ENCODE data around the gene OSBPL10.
"Not testable (repeated sequence)": the region's sequence is repeated elsewhere in the genome, so short reads cannot be mapped to it uniquely, and the experiment has no call there.

The OSBPL10 gene

DNA sequence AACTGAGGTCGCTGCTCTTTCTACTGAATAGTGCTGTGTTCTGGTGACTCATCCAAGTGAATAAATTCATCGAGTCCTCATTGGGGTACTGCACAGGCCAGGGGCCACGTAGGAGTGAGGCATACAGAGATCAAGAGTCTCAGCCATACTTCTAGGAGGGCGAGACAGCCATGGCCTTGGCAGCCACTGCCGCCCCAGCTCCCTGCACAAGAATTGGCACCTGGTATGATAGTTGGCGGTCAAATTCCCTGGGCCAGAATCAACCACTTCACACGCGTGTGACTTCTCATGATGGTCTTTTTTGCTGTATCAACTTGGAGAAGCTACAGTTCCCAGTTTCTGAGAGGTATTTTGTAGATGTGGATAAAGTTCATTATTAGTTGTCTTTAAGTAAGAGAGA, 161.6 kb downstream of the OSBPL10 start:
- no peak for DNase-seq (ENCODE audit: low read depth in 2 of 2, low spot score in 1 of 2)

DNA sequence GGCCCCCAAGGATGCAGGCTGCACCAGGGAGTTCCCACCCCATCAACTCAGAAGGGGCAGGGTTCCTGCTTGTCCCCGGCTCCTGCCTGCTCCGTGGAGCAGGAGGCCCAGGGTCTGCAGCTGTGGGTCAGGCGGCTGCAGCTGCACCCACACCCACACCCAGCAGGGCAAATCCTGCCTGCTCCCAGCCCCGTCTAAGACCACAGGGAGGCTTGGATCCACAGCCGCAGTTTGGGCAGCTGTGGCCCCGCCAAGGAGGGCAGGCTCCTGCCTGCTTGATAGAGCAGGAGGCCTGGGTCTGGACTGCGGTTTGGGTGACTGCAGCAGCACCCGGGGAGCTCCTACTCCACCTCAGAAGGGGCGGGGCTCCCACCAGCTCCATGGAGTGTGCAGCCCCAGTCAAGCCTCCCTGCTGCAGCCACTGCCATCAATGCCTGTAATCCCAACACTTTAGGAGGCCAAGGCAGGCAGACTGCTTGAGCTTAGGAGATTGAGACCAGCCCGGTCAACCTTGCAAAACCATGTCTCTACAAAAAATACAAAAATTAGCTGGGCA, 163.6 kb downstream of the OSBPL10 start:
- no peak for DNase-seq (ENCODE audit: low read depth in 2 of 2, low spot score in 1 of 2)

DNA sequence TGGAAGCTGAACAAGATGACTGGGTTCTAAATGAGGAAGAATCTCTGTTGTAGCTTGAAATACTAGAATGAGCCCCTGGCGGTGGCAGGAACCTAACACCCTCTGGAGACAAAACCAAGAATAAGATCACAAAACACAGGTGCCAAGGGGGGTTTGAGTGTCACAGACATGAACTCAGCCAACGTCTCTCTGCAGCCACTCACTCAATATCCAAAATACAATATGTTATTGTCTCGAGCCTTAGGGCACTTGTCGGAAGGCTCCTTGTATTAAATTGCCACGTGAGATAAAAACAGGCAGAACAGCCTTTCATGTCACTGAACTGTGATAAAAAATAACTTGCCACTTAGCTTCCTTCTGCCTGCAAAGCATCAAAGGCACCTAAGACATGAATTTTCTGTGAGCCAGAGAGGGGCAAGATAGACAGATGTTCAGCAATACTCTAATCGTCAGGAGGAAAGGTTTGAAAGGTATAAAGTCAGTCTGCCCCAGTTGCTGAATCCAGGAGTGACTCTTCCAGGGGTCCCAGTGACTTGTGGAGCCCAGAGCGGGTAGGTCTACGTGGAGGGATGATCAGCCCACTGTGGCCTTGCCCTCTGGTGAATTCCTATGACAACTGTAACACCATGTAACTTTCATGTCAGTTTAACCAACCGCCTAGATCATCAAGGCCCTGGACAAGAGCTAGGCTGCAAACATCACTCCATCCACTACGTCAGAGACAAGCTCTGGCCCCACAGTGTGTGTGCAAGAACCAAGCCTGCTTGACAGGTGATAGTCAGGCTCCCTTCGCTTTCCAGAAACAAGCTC, 165.2 kb downstream of the OSBPL10 start:
- DNase-seq (ENCODE audit: low read depth in 2 of 2, low spot score in 1 of 2) = no peak

DNA sequence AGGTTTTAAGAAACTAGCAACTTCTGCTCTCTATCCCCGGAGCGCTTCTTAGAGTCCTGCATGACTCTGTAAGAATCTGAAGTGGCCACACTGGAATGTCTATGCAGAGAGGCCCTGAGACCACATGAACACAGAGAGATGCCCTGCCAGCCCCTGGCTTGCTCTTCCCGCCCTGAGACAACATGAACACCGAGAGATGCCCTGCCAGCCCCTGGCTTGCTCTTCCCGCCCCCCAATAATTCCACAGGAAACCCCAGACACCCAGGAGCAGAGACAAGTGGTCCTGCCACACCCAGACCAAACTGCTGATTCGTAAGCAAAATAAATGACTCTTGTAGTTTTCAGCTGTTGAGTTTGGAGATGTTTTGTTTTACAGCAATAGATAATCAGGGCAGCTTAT, 166.1 kb downstream of the OSBPL10 start:
- DNase-seq (ENCODE audit: low read depth in 2 of 2, low spot score in 1 of 2) = no peak

DNA sequence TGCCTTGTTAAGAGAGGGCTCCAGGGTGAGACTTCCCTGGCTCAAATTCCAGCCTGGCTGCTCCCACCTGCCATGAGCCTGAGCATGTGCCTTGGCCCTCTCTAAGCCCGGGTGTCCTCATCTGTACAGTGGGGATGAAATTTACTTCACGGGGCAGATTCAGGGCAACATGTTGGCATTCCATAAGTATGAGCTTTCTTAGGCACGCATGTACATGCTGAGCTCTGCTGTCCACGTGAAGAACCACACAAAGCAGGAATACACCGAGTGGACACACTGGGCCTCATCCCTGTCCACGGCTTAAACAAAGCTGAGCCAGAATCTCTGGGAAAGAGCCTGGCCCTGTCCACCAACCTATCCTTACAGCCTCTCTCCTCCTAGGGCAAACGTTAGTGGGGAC, 167.4 kb downstream of the OSBPL10 start:
- no peak for DNase-seq (ENCODE audit: low read depth in 2 of 2, low spot score in 1 of 2)

DNA sequence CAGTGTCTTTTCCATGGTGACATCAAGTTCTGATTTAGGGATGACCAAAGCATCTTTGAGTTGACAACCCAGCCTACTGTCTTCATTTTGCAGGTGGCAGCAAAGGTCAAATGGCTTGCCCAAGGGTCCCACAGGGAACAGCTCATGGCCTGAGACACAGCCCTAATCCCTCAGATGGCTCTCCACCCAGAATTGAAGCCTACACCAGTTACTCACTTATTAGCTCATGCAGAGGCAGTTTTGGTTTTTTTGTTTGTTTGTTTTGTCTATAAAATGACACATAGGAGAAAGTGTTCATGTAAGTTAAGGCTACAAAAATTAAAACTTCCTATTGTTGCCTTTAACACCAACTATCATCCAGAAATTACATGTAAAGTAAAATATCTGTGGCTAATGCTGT, 167.9 kb downstream of the OSBPL10 start:
- no peak for DNase-seq (ENCODE audit: low read depth in 2 of 2, low spot score in 1 of 2)

DNA sequence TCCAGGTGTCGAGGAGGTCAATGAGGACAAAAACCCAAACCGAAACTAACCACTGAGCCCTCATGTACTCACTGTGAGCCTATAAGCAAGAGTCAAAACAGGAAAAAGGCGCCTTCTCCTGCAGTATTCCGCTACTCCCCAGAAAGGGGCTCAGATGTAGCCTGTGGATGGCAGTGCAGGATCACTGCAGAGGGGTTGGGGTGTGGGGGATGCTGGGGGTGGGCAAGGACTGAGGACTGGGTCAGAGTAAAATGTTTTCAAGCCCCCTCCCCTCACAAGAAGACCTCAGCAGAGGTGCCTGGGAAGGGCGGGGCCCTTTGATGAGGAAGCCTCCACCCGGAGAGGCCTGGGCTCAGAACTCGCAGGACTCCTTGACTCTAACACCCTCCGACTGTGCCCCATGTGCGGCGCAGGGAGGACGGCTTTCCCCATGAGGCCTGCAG, 170.1 kb downstream of the OSBPL10 start:
- DNase-seq (ENCODE audit: low read depth in 2 of 2, low spot score in 1 of 2) = no peak

DNA sequence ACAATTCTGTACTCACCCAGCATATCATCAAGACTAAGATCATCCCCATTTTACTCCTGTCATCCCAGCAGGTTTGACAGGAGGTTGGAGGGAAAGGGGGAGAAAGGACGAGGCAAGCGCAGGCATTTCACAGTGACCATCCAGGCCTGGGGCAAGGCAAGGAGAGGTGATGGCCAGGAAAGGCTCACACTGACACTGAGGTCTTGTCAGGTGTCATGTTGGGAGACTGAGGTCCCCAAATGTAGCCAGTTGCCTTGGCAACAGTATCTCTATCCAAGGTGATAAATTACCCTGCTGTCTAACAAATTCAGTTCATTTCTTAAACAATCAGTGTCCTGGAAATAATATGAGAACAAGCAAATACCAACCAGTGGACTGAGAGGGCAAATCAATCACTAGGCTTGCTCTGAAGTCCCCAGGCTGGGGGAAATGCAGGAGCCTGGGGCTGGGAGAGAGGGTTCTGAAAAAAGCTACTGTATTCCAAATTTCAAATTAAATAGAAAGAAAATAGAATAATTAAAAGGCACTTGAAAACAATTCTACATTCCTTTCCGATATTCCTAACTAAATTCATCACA, 172.8 kb downstream of the OSBPL10 start:
- DNase-seq (ENCODE audit: low read depth in 2 of 2, low spot score in 1 of 2) = no peak

DNA sequence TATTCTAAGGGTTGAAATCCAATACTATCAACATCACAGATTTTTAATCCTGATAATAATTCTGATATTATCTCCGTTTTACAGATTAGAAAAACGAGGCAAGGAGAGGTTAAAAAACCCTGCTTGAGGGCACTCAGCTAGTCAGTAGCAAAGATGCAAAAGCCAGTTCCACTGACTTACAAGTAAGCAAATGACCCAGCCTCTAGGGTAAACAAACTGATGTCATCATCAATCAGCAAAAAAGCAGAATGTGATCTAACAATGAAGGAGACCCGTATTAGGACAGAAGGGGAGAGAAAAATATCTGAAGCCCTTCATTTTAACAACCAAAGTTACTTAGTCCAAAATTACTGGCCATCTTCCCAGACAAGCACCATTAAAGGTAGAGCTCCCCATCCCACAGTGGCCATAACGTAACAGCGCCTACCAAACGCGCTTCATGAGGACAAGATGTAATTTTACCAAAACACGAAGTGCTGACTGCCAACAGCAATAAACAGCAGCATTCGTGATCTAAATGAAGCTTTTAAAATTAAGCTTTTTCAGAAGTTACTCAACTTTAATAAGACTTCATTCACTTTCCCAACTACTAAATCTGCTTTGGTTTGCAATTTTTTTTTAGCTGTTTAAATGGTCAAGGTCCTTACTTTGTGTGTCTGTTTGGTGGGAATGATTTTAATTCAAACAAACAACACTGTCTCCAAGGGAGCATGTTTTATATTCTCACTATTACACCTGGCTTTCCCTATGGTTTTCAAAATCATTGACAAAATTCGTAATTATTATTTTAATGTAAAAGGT, 176.6 kb downstream of the OSBPL10 start:
- DNase-seq (ENCODE audit: low read depth in 2 of 2, low spot score in 1 of 2) = no peak

DNA sequence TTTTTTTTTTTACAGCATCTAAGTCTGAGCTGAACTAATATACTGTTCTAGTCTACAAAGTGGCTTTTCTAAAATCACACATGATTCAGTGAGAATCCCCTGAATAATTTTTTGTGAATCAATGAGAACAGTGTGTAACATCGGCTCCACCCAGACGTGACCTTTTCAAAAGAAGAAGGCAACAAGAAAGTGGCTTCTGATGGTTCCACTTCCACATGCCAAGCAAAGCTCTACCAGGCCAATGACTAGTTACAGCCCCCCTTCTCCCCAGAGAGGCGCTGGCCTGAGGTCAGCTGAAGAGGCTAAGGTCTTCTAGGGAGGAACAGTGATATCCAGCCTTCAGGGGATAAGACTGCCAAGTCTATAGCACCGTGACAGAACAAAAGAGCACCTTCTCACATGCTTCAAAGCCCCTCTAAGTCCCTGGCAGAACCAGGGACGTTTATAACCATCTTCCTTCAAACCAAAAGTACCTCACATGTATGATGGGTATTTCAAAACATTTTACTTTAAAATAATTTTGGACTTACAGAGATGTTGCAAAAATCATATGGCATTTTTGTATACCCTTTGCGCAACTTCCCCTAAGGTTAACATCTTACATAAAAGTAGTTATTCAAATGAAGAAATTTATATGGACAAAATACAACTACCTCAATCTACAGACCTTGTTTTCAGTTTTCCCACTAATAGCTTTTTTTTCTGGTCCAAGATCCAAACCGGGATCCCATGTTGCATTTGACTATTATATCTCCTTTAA, 177.9 kb downstream of the OSBPL10 start:
- DNase-seq (ENCODE audit: low read depth in 2 of 2, low spot score in 1 of 2) = no peak

DNA sequence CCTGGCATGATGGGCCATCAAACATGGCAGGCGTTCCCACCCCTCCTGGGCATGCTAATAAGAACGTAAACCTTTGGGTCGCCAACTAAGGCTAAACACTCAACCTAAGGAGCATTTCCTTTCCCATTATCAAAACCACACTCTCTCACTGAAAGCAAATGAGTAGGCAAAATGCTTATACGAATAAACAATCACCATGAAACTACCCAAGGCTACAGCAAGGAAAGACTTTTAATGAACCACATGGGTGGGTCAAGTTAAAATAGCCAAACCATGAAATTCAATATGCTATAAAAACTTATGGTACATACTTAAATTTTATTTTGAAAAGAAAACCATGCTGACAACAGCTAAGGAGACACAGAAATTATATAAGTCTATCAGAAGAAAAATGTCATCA, 180.6 kb downstream of the OSBPL10 start:
- no peak for DNase-seq (ENCODE audit: low read depth in 2 of 2, low spot score in 1 of 2)

DNA sequence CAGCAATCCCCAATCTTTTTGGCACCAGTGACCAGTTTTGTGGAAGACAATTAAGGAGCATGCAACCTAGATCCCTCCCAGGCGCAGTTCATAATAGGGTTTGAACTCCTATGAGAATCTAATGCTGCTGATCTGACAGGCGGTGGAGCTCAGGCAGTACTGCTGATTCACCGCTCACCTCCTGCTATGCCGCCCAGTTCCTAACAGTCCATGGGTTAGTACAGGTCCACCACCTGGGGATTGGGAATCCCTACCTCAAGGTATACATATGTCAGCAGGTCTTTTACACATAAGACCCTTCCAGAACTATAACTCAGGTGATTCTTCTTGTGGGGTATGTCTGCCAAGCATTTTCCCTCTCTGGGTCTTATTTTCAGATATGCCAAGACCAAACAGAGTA, 182.2 kb downstream of the OSBPL10 start:
- no peak for DNase-seq (ENCODE audit: low read depth in 2 of 2, low spot score in 1 of 2)

DNA sequence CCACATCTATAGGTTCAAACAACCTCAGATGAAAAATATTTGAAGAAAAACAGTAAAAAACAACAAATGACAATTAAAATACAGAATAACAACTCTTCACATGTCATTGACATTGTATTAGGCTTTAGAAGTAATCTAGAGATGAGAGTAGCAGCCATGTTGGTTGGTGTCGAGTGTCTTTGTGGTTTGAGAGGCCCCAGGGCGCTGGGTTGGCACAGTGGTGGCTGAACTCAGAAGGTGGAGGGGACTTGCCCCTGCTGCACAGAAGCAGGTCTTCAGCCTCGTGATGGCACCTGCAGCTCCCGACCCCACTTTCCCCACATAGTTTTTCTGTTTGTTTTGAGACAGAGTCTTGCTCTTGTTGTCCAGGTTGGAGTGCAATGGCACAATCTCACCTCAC, 187.2 kb downstream of the OSBPL10 start:
- DNase-seq (ENCODE audit: low read depth in 2 of 2, low spot score in 1 of 2) = no peak

DNA sequence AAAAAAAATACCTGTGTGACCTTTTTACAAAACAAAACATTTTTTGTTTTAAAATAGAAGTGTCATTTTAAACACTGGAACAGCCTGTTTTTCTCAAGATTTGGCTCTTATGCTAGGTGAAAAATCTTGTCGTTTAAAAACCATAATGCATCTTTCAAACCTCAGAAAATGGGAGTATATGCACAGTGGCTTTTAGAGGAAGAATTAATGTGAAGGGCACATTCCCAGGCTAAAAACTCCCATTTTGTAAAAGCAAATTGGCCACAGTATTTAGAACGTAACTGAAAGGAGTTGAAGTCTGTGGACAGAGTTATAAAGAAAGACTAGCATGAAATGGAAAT, 190.0 kb downstream of the OSBPL10 start:
- DNase-seq (ENCODE audit: low read depth in 2 of 2, low spot score in 1 of 2) = no peak

DNA sequence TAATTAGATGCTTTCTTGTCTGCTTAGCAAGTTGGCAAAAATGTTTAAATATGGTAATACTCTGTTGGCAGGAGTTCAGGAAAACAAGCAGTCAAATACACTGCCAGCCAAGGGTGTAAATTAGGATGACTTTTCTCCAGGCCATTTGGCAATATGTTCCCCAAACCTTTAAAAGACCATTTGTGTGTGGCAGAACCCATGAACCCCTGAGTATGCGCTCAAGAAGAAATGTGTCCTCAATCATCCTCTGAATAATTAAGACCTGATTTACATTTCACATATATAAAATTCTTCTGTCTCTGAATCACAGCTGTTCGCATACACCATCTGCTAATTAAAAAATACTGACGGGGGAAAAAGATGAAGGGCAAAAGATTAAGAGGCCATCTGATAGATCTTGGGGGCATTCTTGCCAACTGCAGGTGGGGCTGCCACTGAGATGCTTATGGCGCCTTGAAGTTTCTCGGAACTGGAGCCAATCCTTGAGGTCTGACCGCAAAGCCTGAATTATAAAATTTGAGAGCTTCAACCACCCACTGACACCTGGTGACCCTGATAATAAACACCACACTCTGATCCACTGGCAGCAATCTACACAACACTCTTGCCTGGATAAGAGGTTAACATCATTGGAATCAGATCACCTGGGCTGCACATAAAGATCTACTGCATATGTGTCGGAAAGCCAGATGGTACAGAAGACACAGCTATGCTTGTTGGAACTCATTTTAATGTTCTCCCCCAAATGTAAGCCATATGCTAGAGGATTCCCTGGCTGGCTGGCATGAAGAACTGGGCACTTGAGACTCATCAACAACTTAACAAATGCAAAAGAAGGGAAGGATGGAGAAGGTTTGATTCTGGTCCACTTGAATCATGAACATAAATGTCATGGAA, 190.6 kb downstream of the OSBPL10 start:
- no peak for DNase-seq (ENCODE audit: low read depth in 2 of 2, low spot score in 1 of 2)

DNA sequence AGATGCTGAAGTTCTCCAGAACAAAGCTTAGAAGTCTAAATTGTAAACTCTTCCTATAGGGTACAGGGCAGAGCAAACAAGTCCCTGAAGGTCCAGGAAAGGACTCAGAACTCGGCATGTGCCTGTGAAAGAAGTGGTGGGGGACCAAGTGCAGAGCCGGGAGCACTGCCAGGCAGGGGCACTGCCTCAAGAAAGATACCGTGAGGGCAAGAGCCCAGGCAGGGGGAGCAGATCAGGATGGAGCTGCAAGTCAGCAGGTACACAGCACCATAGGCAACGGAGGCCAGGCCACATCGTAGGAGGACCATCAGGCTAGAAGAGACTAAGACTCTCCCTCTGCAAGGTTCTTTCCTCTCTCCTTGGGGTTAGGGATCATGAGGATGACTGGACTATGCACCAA, 191.6 kb downstream of the OSBPL10 start:
- DNase-seq (ENCODE audit: low read depth in 2 of 2, low spot score in 1 of 2) = no peak

DNA sequence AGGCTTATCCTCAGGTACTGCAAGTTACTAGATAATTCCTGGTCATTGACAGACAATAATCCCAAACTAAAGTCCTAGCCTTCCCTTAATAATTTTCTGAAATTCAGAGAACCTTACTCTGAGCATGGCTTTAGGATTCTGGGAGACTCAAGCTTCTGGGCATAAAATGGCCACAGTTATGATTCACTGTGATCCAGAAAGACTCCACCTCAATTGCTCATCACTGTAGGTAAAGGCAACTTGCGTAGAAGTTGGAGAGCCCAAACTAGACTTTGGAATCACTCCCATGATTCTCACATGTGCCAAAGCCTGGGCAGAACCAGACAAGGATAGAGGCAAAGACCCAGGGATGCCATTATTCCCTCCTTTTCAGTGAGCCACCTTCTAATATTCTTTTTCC, 195.3 kb downstream of the OSBPL10 start:
- no peak for DNase-seq (ENCODE audit: low read depth in 2 of 2, low spot score in 1 of 2)

DNA sequence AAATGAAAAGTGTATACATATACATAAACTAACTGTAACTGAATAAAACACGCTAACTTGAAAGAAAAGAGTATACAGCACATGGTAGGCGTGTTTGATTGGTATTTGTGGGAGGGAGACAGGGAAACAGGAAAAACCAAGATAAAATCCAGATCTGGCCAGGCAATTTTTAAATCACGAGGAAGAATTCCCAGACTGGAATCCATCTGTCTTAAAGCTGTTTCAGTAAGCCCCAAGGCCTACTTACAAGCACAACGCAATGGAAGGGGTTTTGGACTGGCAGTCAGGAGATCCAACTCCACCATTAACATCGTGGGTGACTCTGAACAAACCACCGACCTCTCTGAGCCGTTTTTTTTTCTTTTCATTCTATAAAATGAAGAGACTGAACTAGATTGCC, 195.8 kb downstream of the OSBPL10 start:
- no peak for DNase-seq (ENCODE audit: low read depth in 2 of 2, low spot score in 1 of 2)

DNA sequence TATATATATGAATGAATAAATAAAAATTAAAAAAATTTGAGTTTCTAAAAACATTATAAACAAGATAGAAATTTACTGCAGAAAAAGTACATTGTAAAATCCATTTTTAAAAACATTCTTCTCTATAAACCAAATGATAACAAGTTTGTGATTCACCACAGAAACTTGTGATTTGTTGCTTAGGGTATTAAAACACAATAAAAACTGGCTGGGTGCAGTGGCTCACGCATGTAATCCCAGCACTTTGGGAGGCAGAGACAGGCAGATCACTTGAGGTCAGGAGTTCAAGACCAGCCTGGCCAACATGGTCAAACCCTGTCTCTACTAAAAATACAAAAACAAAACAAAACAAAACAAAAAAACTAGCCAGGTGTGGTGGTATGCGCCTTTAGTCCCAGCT, 197.2 kb downstream of the OSBPL10 start:
- DNase-seq (ENCODE audit: low read depth in 2 of 2, low spot score in 1 of 2) = not testable (repeated sequence)

DNA sequence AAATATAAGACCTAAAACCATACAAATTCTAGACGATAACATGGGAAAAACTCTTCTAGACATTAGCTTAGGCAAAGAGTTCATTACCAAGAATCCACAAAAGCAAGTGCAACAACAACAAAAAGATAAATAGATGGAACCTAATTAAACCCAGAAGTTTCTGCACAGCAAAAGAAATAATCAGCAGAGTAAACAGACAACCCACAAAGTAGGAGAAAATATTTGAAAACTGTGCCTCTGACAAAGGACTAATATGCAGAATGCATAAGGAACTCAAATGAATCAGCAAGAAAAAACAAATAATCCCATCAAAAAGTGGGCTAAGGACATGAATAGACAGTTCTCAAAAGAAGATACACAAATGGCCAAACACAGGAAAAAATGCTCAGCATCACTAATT, 198.8 kb downstream of the OSBPL10 start:
- DNase-seq (ENCODE audit: low read depth in 2 of 2, low spot score in 1 of 2) = not testable (repeated sequence)
